Esophagus (tissue), 2 donors: ENCODE data around the gene TDP1. TPM values are rescaled to one million over a fixed set of nuclear protein-coding genes. Genes with fewer than 3 reads are reported as not detected.

Source experiments
- H3K27ac ChIP-seq, 2 donors: one replicate each; pipeline ENCODE4 v1.5.1; 2013; ENCODE audit warnings: low read depth in 2 of 2, mild to moderate bottlenecking in 2 of 2, inconsistent platforms in 1 of 2, low read length in 1 of 2, moderate library complexity in 1 of 2
- H3K27me3 ChIP-seq, 2 donors: one replicate each; pipeline ENCODE4 v1.6.1; 2013; ENCODE audit warnings: low read length in 2 of 2, control low read depth in 1 of 2, mild to moderate bottlenecking in 1 of 2; ENCODE audit not compliant: insufficient read depth in 2 of 2, control insufficient read depth in 1 of 2
- H3K36me3 ChIP-seq, 2 donors: one replicate each; pipeline ENCODE4 v1.6.1; 2013; ENCODE audit warnings: low read length in 1 of 2; ENCODE audit not compliant: control insufficient read depth in 2 of 2, insufficient read depth in 2 of 2
- H3K4me1 ChIP-seq, 2 donors: one replicate each; pipeline ENCODE4 v1.6.1; 2013; ENCODE audit warnings: low read length in 1 of 2; ENCODE audit not compliant: control insufficient read depth in 2 of 2, insufficient read depth in 2 of 2
- H3K4me3 ChIP-seq, 2 donors: one replicate each; pipeline ENCODE4 v1.5.1; 2013; ENCODE audit warnings: low read length in 2 of 2, mild to moderate bottlenecking in 2 of 2, low read depth in 1 of 2, moderate library complexity in 1 of 2
- H3K9me3 ChIP-seq, 2 donors: one replicate each; pipeline ENCODE4 v1.6.1; 2013; ENCODE audit warnings: mild to moderate bottlenecking in 2 of 2, low read depth in 1 of 2, low read length in 1 of 2, moderate library complexity in 1 of 2; ENCODE audit not compliant: control insufficient read depth in 2 of 2, insufficient read depth in 1 of 2
- WGBS, 2 donors: extraction: QIAGEN DNeasy Blood & Tissue Kit; methylation state at CpG; one replicate each; pipeline ENCODE4 v1.1.7; 2013; 5-methylcytosine and 5-hydroxymethylcytosine counted together
- polyA plus RNA-seq, 2 donors: library from polyadenylated mRNA; stranded (reverse); fragments of 200-250 nt; gene quantifications; one replicate each; pipeline ENCODE4 v1.2.3, GENCODE V29; 2013
- donor health status: healthy with polysubstance abuse.
- donor health status: Bipolar disorder and iron deficiency.

TDP1 gene
- polyA plus RNA-seq, 2 donors = 2.8 to 7.6 TPM

GRCh38 chr14:89915114-89915878, 40.4 kb upstream of the TDP1 start:
- Histone ChIP-seq H3K36me3 (no peaks in the 10 kb centered on the region), H3K4me3 (no peak overlapping the region), H3K27me3 (no peaks in the 10 kb centered on the region), H3K9me3 (no peaks in the 10 kb centered on the region), H3K4me1 (peaks cover 0 to 2% of the 10 kb centered on the region in 2 donors), H3K27ac (no peak overlapping the region)
- WGBS, 2 donors = 17 to 20% methylated on average over 6 of the region's 6 CpGs

DNA sequence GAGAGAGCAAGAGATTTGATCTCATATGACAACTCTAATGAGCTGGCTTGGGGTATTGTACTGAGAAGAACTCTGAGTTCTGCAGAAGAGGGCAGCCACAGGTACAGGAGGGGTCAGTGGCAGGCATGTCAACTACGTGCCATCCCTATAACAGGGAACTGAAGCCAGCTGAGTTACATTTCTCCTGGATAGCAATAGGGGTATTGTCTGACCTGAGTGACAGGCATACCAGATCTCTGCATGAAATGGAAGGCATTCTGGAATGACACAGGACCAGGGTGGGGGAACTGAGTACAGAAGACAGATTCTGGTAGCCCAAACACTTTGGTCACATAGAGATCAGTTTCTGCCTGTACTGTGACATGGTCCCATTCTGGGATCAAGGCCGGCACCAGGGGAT, 37.0 kb upstream of the TDP1 start:
- Histone ChIP-seq H3K4me3 (no peak overlapping the region), H3K27ac (no peak overlapping the region), H3K9me3 (no peaks in the 10 kb centered on the region), H3K27me3 (no peaks in the 10 kb centered on the region), H3K36me3 (no peaks in the 10 kb centered on the region), H3K4me1 (no peaks in the 10 kb centered on the region)
- WGBS, 2 donors = 96 to 100% methylated on average over 2 of the region's 2 CpGs

GRCh38 chr14:89920056-89920455, 35.7 kb upstream of the TDP1 start:
- Histone ChIP-seq H3K9me3 (no peaks in the 10 kb centered on the region), H3K36me3 (no peaks in the 10 kb centered on the region), H3K27ac (no peak overlapping the region), H3K27me3 (no peaks in the 10 kb centered on the region), H3K4me3 (no peak overlapping the region), H3K4me1 (no peaks in the 10 kb centered on the region)
- 88 to 89% methylated on average over 2 of the region's 2 CpGs for WGBS, 2 donors

DNA sequence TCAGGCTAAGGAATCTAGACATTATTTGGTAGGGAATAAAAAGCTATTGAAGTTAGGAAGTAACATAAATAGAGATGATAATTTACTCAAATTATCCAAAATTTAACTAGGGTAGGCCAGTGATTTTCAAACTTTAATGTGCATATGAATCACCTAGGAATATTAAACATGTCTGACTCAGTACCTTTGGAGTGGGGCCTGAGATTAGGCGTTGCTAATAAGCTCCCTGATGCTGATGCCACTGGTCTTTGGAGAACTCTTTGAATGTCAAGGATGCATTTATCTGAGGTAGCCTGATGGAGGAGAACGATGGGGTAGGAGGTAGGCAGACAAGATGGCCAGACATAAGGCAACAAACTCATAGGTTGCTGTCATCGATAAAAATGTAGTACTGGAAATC, 34.4 kb upstream of the TDP1 start:
- H3K4me3 ChIP-seq = no peak overlapping the region
- no peaks in the 10 kb centered on the region for H3K27me3 ChIP-seq
- H3K36me3 ChIP-seq = no peaks in the 10 kb centered on the region
- H3K4me1 ChIP-seq = no peaks in the 10 kb centered on the region
- no peak overlapping the region for H3K27ac ChIP-seq
- no peaks in the 10 kb centered on the region for H3K9me3 ChIP-seq
- WGBS, 2 donors = 82 to 94% methylated on average over 3 of the region's 3 CpGs

GRCh38 chr14:89922031-89922907, 33.5 kb upstream of the TDP1 start:
- Histone ChIP-seq H3K36me3 (no peaks in the 10 kb centered on the region), H3K4me1 (no peaks in the 10 kb centered on the region), H3K4me3 (no peak overlapping the region), H3K27ac (no peak overlapping the region), H3K27me3 (no peaks in the 10 kb centered on the region), H3K9me3 (no peaks in the 10 kb centered on the region)
- 89 to 93% methylated on average over 6 of the region's 6 CpGs for WGBS, 2 donors

DNA sequence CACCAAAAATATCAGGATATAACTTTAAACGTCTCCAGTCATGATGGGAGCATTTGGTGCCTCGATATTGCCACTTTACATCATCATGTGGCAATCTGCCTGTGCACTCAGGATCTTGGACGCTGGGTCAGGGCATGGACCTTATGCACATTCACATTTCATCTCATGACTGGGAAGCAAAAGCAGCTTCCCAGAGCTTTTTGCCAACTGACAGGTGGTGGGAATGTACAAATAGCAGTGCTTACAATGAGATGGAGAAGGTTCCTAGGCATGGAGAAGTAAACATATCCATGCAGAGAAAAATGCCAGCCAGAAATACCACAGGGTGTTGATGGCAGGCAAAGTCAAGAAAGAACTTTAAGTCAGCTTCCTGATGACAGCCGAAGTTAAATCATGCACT, 31.5 kb upstream of the TDP1 start:
- Histone ChIP-seq H3K9me3 (no peaks in the 10 kb centered on the region), H3K27ac (no peak overlapping the region), H3K27me3 (no peaks in the 10 kb centered on the region), H3K4me3 (no peak overlapping the region), H3K4me1 (no peaks in the 10 kb centered on the region), H3K36me3 (no peaks in the 10 kb centered on the region)
- 73 to 84% methylated on average over 4 of the region's 4 CpGs for WGBS, 2 donors

GRCh38 chr14:89926694-89927093, 29.0 kb upstream of the TDP1 start:
- H3K27me3 ChIP-seq = no peaks in the 10 kb centered on the region
- H3K4me3 ChIP-seq = no peak overlapping the region
- no peaks in the 10 kb centered on the region for H3K9me3 ChIP-seq
- no peaks in the 10 kb centered on the region for H3K4me1 ChIP-seq
- WGBS, 2 donors = 18 to 21% methylated on average over 1 of the region's 1 CpG
- no peak overlapping the region for H3K27ac ChIP-seq
- no peaks in the 10 kb centered on the region for H3K36me3 ChIP-seq

DNA sequence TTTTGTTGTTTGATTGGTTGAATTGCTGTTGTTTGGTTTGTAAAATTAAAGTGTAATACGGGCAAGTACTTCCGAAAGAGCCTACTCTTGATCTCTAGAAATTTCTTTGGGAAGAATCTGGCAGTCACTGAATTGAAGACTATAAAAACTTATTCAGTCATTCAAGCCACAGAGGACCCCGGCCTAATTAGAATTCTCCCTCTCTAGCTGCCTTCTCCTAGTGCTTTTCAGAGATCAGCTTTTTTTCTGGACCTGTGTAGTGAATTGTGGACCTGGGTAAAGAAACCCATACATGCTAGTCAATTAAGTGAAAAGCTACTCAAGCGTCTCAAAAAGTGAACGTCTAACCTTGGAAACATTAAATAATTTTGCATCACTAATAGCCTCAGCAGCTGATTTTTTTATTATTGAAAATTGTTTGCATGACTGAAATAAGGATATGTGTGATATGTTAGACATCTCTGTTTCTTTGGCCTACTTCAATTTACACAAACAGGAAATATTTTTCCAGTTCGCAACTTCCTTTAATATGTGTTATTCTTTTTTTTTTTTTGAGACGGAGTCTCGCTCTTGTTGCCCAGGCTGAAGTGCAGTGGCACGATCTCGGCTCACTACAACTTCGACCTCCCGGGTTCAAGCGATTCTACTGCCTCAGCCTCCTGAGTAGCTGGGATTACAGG, 28.4 kb upstream of the TDP1 start:
- Histone ChIP-seq H3K4me3 (no peak overlapping the region), H3K4me1 (no peaks in the 10 kb centered on the region), H3K36me3 (peaks cover 0 to 2% of the 10 kb centered on the region in 2 donors), H3K27ac (no peak overlapping the region), H3K9me3 (no peaks in the 10 kb centered on the region), H3K27me3 (no peaks in the 10 kb centered on the region)
- 90 to 93% methylated on average over 13 of the region's 13 CpGs for WGBS, 2 donors

- peaks cover 0 to 2% of the 10 kb centered on the region in 2 donors for H3K36me3 ChIP-seq
- no peaks in the 10 kb centered on the region for H3K27me3 ChIP-seq
- WGBS, 2 donors = 50 to 51% methylated on average over 6 of the region's 6 CpGs
- H3K27ac ChIP-seq = no peak overlapping the region
- H3K4me3 ChIP-seq = no peak overlapping the region
- no peaks in the 10 kb centered on the region for H3K4me1 ChIP-seq
- no peaks in the 10 kb centered on the region for H3K9me3 ChIP-seq
Observed at GRCh38 chr14:89933002-89933401, 22.7 kb upstream of the TDP1 start.
